ENCODE data around the gene ZNF565. TPM values are rescaled to one million over a fixed set of nuclear protein-coding genes. Genes with fewer than 3 reads are reported as not detected.
A peak's percentile ranks its signal among the peaks of the same experiment; 100 is the strongest.

Gene ZNF565
- total RNA-seq, 2 donors from 2014 or later: 1.9 to 6.6 TPM

- ATAC-seq (ENCODE audit: insufficient number of reproducible peaks, low FRiP score, low read depth): no peak
Measured at GRCh38 chr19:36256853-36257519, 42.5 kb upstream of the ZNF565 start.

DNA sequence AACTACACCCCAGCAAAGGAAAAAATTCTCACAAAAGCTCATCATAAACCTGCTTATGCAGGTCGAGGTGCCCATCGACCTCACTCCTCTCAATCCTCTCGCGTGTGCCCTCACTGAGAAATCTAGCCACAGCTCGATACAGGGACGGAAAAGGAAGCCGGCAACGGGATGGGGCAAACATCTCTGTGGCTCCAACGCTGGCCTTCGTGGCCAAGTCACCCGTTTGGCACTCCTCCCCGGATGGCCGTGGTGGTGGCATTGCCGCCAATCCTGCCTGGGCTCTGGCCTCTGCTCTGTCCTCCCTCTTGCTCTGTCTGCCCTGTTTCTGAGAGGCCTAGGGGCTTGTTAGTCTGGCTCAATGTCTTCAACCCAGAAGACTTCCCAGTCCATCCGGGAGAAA, 41.6 kb upstream of the ZNF565 start:
- Histone ChIP-seq H3K9me3 (no peaks in the 10 kb centered on the region), H3K4me1 (ENCODE audit: control insufficient read depth in 1 of 2, low read depth in 2 of 2) (no peaks in the 10 kb centered on the region), H3K27me3 (replicated peaks; ENCODE audit: insufficient read depth) (no peaks in the 10 kb centered on the region), H3K27ac (no peak overlapping the region), H3K36me3 (no peaks in the 10 kb centered on the region), H3K4me3 (no peak overlapping the region)
- DNase-seq (ENCODE audit: low spot score) (no peak), ATAC-seq (ENCODE audit: insufficient number of reproducible peaks, low FRiP score, low read depth) (no peak)
- no peak for TF ChIP-seq CTCF (IDR thresholded peaks at IDR 0.05)

More at GRCh38 chr19:36256853-36257519, 42.5 kb upstream of the ZNF565 start:
- TF ChIP-seq CTCF (IDR thresholded peaks at IDR 0.05): no peak
- no peak for DNase-seq (ENCODE audit: low spot score)
- H3K36me3 ChIP-seq: no peaks in the 10 kb centered on the region
- no peaks in the 10 kb centered on the region for H3K27me3 ChIP-seq (replicated peaks; ENCODE audit: insufficient read depth)
- no peaks in the 10 kb centered on the region for H3K4me1 ChIP-seq (ENCODE audit: control insufficient read depth in 1 of 2, low read depth in 2 of 2)
- peak overlapping the region; percentile 54 for H3K4me3 ChIP-seq
- H3K27ac ChIP-seq: no peak overlapping the region
- H3K9me3 ChIP-seq: no peaks in the 10 kb centered on the region

- no peak for TF ChIP-seq CTCF (IDR thresholded peaks at IDR 0.05)
- no peak overlapping the region for H3K27ac ChIP-seq
- no peak for DNase-seq (ENCODE audit: low spot score)
Measured at GRCh38 chr19:36255316-36255715, 40.9 kb upstream of the ZNF565 start.

DNA sequence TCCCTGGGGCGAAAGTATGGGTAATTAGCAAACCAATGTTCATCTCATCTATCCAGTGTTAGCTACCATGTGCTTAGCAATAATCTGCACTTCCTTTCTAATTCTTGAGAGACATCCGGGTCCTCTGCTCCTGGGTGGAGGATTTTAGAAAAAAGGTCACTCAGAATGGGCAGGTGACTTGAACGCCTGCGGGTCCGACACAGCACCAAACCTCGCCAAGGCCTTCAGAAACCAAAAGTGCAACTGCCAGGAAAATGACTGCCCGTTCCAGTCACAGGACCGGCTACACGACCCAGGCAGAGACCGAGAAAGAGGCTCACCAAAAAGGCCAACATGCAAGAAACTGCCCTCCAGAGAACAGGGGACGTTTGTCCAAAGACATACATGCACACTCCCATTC, 40.4 kb upstream of the ZNF565 start:
- no peaks in the 10 kb centered on the region for H3K4me1 ChIP-seq (ENCODE audit: control insufficient read depth in 1 of 2, low read depth in 2 of 2)
- no peaks in the 10 kb centered on the region for H3K27me3 ChIP-seq (replicated peaks; ENCODE audit: insufficient read depth)
- DNase-seq (ENCODE audit: low spot score) (no peak), ATAC-seq (ENCODE audit: insufficient number of reproducible peaks, low FRiP score, low read depth) (no peak)
- H3K36me3 ChIP-seq: no peaks in the 10 kb centered on the region
- no peak for TF ChIP-seq CTCF (IDR thresholded peaks at IDR 0.05)
- no peaks in the 10 kb centered on the region for H3K9me3 ChIP-seq
- H3K4me3 ChIP-seq: no peak overlapping the region
- H3K27ac ChIP-seq: no peak overlapping the region

More at GRCh38 chr19:36255316-36255715, 40.9 kb upstream of the ZNF565 start:
- Histone ChIP-seq H3K9me3 (no peaks in the 10 kb centered on the region), H3K4me3 (no peak overlapping the region), H3K36me3 (no peaks in the 10 kb centered on the region), H3K27me3 (replicated peaks; ENCODE audit: insufficient read depth) (no peaks in the 10 kb centered on the region), H3K4me1 (ENCODE audit: control insufficient read depth in 1 of 2, low read depth in 2 of 2) (no peaks in the 10 kb centered on the region)
- no peak for ATAC-seq (ENCODE audit: insufficient number of reproducible peaks, low FRiP score, low read depth)

DNA sequence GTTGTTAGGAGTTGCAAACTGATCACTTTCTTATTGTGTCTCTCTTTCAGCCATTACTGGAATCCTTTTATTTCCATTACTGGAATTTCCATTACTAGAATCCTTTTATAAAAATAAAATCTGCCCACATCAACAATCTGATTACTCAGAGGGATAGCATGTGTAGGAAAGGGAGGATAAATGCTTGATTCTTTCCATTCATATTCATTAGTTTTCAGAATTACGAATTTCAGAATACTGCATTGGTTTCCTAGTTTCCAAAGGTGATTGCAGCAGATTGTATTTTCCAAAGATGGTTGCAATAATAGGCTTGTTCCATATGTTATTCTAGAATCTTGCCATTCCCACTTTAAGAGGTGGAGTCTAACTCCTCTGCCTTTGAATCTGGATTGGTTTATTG, 37.6 kb upstream of the ZNF565 start:
- Histone ChIP-seq H3K4me1 (ENCODE audit: control insufficient read depth in 1 of 2, low read depth in 2 of 2) (no peaks in the 10 kb centered on the region), H3K4me3 (no peak overlapping the region), H3K36me3 (no peaks in the 10 kb centered on the region), H3K27ac (no peak overlapping the region), H3K9me3 (no peaks in the 10 kb centered on the region), H3K27me3 (replicated peaks; ENCODE audit: insufficient read depth) (no peaks in the 10 kb centered on the region)
- no peak for TF ChIP-seq CTCF (IDR thresholded peaks at IDR 0.05)
- DNase-seq (ENCODE audit: low spot score): no peak
- no peak for ATAC-seq (ENCODE audit: insufficient number of reproducible peaks, low FRiP score, low read depth)

All from thoracic aorta (tissue), 2 donors.